ENCODE results near the gene SSH2. TPM values are rescaled to one million over a fixed set of nuclear protein-coding genes. Genes with fewer than 3 reads are reported as not detected.

SSH2 gene
- total and polyA plus RNA-seq, 9 of the 15 experiments (the other 6 are each of a cell fraction or from before 2014, with no cell fraction given) = 3.9 to 16.1 (median 10.2) TPM

- TF ChIP-seq, protein P1, sequence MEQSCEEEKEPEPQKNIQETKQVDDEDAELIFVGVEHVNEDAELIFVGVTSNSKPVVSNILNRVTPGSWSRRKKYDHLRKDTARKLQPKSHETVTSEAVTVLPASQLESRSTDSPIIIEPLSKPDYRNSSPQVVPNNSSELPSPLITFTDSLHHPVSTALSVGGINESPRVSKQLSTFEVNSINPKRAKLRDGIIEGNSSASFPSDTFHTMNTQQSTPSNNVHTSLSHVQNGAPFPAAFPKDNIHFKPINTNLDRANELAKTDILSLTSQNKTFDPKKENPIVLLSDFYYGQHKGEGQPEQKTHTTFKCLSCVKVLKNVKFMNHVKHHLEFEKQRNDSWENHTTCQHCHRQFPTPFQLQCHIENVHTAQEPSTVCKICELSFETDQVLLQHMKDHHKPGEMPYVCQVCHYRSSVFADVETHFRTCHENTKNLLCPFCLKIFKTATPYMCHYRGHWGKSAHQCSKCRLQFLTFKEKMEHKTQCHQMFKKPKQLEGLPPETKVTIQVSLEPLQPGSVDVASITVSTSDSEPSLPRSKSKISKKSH (CRISPR knock-in tag; IDR thresholded peaks at IDR 0.05) = no peak
- TF ChIP-seq, protein P2, sequence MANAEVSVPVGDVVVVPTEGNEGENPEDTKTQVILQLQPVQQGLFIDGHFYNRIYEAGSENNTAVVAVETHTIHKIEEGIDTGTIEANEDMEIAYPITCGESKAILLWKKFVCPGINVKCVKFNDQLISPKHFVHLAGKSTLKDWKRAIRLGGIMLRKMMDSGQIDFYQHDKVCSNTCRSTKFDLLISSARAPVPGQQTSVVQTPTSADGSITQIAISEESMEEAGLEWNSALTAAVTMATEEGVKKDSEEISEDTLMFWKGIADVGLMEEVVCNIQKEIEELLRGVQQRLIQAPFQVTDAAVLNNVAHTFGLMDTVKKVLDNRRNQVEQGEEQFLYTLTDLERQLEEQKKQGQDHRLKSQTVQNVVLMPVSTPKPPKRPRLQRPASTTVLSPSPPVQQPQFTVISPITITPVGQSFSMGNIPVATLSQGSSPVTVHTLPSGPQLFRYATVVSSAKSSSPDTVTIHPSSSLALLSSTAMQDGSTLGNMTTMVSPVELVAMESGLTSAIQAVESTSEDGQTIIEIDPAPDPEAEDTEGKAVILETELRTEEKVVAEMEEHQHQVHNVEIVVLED (CRISPR knock-in tag; IDR thresholded peaks at IDR 0.05) = no peak
- TF ChIP-seq, protein P3, sequence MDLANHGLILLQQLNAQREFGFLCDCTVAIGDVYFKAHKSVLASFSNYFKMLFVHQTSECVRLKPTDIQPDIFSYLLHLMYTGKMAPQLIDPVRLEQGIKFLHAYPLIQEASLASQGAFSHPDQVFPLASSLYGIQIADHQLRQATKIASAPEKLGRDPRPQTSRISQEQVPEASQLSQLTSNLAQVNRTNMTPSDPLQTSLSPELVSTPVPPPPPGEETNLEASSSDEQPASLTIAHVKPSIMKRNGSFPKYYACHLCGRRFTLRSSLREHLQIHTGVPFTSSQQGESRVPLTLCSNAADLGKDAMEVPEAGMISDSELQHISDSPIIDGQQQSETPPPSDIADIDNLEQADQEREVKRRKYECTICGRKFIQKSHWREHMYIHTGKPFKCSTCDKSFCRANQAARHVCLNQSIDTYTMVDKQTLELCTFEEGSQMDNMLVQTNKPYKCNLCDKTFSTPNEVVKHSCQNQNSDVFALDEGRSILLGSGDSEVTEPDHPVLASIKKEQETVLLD (IDR thresholded peaks at IDR 0.05) = peak; percentile 83
- TF ChIP-seq ATF1 (CRISPR knock-in tag; IDR thresholded peaks at IDR 0.05) (no peak), ATF1 (tag; IDR thresholded peaks at IDR 0.05) (0 out of 2 replicates have a peak, but pooled peaks have one; percentile 11), ZNF347 (CRISPR knock-in tag; IDR thresholded peaks at IDR 0.05; ENCODE audit: low read depth) (no peak), HNRNPUL1 (IDR thresholded peaks at IDR 0.05; ENCODE audit: low read length) (no peak), HNRNPH1 (optimal IDR thresholded peaks at IDR 0.05; ENCODE audit: low read depth, low read length) (no peak), KDM5B (IDR thresholded peaks at IDR 0.05; ENCODE audit: insufficient replicate concordance, low read depth, low read length) (no peak), ZNF239 (CRISPR knock-in tag; IDR thresholded peaks at IDR 0.05) (no peak), NFATC3 (IDR thresholded peaks at IDR 0.05) (no peak), POLR2AphosphoS2 (IDR thresholded peaks at IDR 0.05; ENCODE audit: low read length) (no peak), ZBTB1 (CRISPR knock-in tag; IDR thresholded peaks at IDR 0.05; ENCODE audit: borderline replicate concordance, low read depth) (no peak; the same call in 1 of the 2 replicates), CCNT2 (IDR thresholded peaks at IDR 0.05; ENCODE audit: borderline replicate concordance, extremely low read depth, insufficient read length, low read depth, low read length) (peak; percentile 57), OTX1 (CRISPR knock-in tag; IDR thresholded peaks at IDR 0.05) (no peak), NFIC (IDR thresholded peaks at IDR 0.05) (no peak), ZNF436 (CRISPR knock-in tag; IDR thresholded peaks at IDR 0.05) (no peak), CXXC5 (CRISPR knock-in tag; IDR thresholded peaks at IDR 0.05) (peak; percentile 80), SMARCE1 (IDR thresholded peaks at IDR 0.05) (peak; percentile 76; the same call in 1 of the 2 replicates), L3MBTL2 (IDR thresholded peaks at IDR 0.05) (no peak)
- TF ChIP-seq, protein P4, sequence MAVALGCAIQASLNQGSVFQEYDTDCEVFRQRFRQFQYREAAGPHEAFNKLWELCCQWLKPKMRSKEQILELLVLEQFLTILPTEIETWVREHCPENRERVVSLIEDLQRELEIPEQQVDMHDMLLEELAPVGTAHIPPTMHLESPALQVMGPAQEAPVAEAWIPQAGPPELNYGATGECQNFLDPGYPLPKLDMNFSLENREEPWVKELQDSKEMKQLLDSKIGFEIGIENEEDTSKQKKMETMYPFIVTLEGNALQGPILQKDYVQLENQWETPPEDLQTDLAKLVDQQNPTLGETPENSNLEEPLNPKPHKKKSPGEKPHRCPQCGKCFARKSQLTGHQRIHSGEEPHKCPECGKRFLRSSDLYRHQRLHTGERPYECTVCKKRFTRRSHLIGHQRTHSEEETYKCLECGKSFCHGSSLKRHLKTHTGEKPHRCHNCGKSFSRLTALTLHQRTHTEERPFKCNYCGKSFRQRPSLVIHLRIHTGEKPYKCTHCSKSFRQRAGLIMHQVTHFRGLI (CRISPR knock-in tag; IDR thresholded peaks at IDR 0.05) = no peak
- TF ChIP-seq, protein P5, sequence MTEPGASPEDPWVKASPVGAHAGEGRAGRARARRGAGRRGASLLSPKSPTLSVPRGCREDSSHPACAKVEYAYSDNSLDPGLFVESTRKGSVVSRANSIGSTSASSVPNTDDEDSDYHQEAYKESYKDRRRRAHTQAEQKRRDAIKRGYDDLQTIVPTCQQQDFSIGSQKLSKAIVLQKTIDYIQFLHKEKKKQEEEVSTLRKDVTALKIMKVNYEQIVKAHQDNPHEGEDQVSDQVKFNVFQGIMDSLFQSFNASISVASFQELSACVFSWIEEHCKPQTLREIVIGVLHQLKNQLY (CRISPR knock-in tag; conservative IDR thresholded peaks at IDR 0.05) = no peak
These were observed at the start of gene SSH2 (continued) for GRCh38 chr17:29929533-29930408.
